ENCODE measurements around the gene EBI3.
"Not testable (repeated sequence)": the region's sequence is repeated elsewhere in the genome, so short reads cannot be mapped to it uniquely, and the experiment has no call there.

The EBI3 gene

GRCh38 chr19:4200940-4201542, 28.3 kb upstream of the EBI3 start:
- DNase-seq, result no peak

GRCh38 chr19:4201798-4202197, 27.5 kb upstream of the EBI3 start:
- no peak for DNase-seq

GRCh38 chr19:4206818-4207484, 22.4 kb upstream of the EBI3 start:
- no peak for DNase-seq

GRCh38 chr19:4208385-4209094, 20.8 kb upstream of the EBI3 start:
- no peak for DNase-seq

- no peak for DNase-seq
Observed at GRCh38 chr19:4210166-4210731, 19.1 kb upstream of the EBI3 start.

GRCh38 chr19:4213116-4213515, 16.2 kb upstream of the EBI3 start:
- DNase-seq, result no peak

- no peak for DNase-seq
Observed at GRCh38 chr19:4215807-4216206, 13.5 kb upstream of the EBI3 start.

- DNase-seq, result no peak
Observed at GRCh38 chr19:4216846-4217245, 12.5 kb upstream of the EBI3 start.

GRCh38 chr19:4217429-4218264, 11.7 kb upstream of the EBI3 start:
- DNase-seq, result no peak

GRCh38 chr19:4218523-4218922, 10.8 kb upstream of the EBI3 start:
- not testable (repeated sequence) for DNase-seq

- DNase-seq, result no peak
Observed at GRCh38 chr19:4220188-4220587, 9.1 kb upstream of the EBI3 start.

- no peak for DNase-seq
Observed at GRCh38 chr19:4224470-4224869, 4.9 kb upstream of the EBI3 start.

GRCh38 chr19:4225885-4226284, 3.4 kb upstream of the EBI3 start:
- DNase-seq, result no peak

GRCh38 chr19:4227771-4228170, 1.6 kb upstream of the EBI3 start:
- no peak for DNase-seq

- DNase-seq, result no peak
Observed at GRCh38 chr19:4228765-4229178, 551 bp upstream of the EBI3 start.

GRCh38 chr19:4230237-4230636, 914 bp downstream of the EBI3 start:
- DNase-seq, result not testable (repeated sequence)

- DNase-seq, result not testable (repeated sequence)
Observed at GRCh38 chr19:4231521-4231920, 2.2 kb downstream of the EBI3 start.

- not testable (repeated sequence) for DNase-seq
Observed at GRCh38 chr19:4232139-4232538, 2.8 kb downstream of the EBI3 start.

GRCh38 chr19:4232614-4233281, 3.4 kb downstream of the EBI3 start:
- DNase-seq, result no peak

- peak; percentile 32 to 66 (median 58) for DNase-seq
Observed at GRCh38 chr19:4233282-4233853, 4.0 kb downstream of the EBI3 start.

- DNase-seq, result no peak
Observed at GRCh38 chr19:4234142-4234861, 5.0 kb downstream of the EBI3 start.
